Stimulated activated memory B cell treated with anti-CD40 and anti-IgM and Interleukin-4, amounts not matched to agents 10 μg/mL and 1 μg/mL and 100 μg/mL, for 72 hours (primary cell): Measurements from ENCODE around the gene POLR2E.

Source experiments
- ATAC-seq: fragments of 150-1000 bp; cut with Tn5 transposase; 2 replicates; pipeline ENCODE4 v1.10.0; 2021
- H3K27ac Mint-ChIP-seq: one replicate; pipeline ENCODE4 v1.8.0; 2022; ENCODE audit warnings: mild to moderate bottlenecking, mixed read lengths
- H3K27me3 Mint-ChIP-seq: one replicate; pipeline ENCODE4 v1.8.0; 2022; ENCODE audit warnings: mixed read lengths
- H3K36me3 Mint-ChIP-seq: one replicate; pipeline ENCODE4 v1.8.0; 2022; ENCODE audit warnings: mixed read lengths
- H3K4me1 Mint-ChIP-seq: one replicate; pipeline ENCODE4 v1.8.0; 2022; ENCODE audit warnings: mixed read lengths
- H3K4me3 Mint-ChIP-seq: one replicate; pipeline ENCODE4 v1.8.0; 2022; ENCODE audit warnings: mild to moderate bottlenecking, moderate library complexity, mixed read lengths
- H3K9me3 Mint-ChIP-seq: one replicate; pipeline ENCODE4 v1.8.0; 2022; ENCODE audit warnings: mixed read lengths

Gene POLR2E

GRCh38 chr19:1094978-1095701 lies at the start of gene POLR2E:
Gene POLR2E (minus strand): TSS chr19:1095375. CDS start chr19:1095315, 60 bp downstream.
- H3K4me1 Mint-ChIP-seq, result peaks cover 70% of the 10 kb centered on the region

GRCh38 chr19:1144741-1145140 lies 49.6 kb upstream of the POLR2E start:
- Mint-ChIP-seq H3K36me3 (peaks cover 54% of the 10 kb centered on the region), H3K4me3 (no peak overlapping the region), H3K27me3 (no peaks in the 10 kb centered on the region), H3K4me1 (peaks cover 8% of the 10 kb centered on the region), H3K9me3 (peaks cover 5% of the 10 kb centered on the region), H3K27ac (peak overlapping the region; percentile 7)
- no peak for ATAC-seq

More at GRCh38 chr19:1094978-1095701, at the start of gene POLR2E:
- Mint-ChIP-seq H3K27me3 (no peaks in the 10 kb centered on the region), H3K9me3 (peaks cover 2% of the 10 kb centered on the region), H3K4me3 (peak within 1 kb of the TSS; percentile 91), H3K36me3 (peaks cover 18% of the 10 kb centered on the region), H3K27ac (peak within 1 kb of the TSS; percentile 87)
- ATAC-seq, result peak; percentile 97

- H3K27ac Mint-ChIP-seq, result no peak overlapping the region
- H3K9me3 Mint-ChIP-seq, result peaks cover 5% of the 10 kb centered on the region
- no peaks in the 10 kb centered on the region for H3K27me3 Mint-ChIP-seq
- no peak overlapping the region for H3K4me3 Mint-ChIP-seq
- ATAC-seq, result no peak
- H3K36me3 Mint-ChIP-seq, result peaks cover 54% of the 10 kb centered on the region
- peaks cover 8% of the 10 kb centered on the region for H3K4me1 Mint-ChIP-seq
These were observed 48.7 kb upstream of the POLR2E start for GRCh38 chr19:1143828-1144399.

- Mint-ChIP-seq H3K36me3 (peaks cover 56% of the 10 kb centered on the region), H3K4me1 (peaks cover 9% of the 10 kb centered on the region), H3K27ac (no peak overlapping the region), H3K9me3 (peaks cover 5% of the 10 kb centered on the region), H3K27me3 (no peaks in the 10 kb centered on the region), H3K4me3 (no peak overlapping the region)
- ATAC-seq, result peak; percentile 46
These were observed 46.8 kb upstream of the POLR2E start for GRCh38 chr19:1141944-1142343.

GRCh38 chr19:1140272-1141027 lies 45.3 kb upstream of the POLR2E start:
- Mint-ChIP-seq H3K36me3 (peaks cover 49% of the 10 kb centered on the region), H3K9me3 (peaks cover 5% of the 10 kb centered on the region), H3K4me3 (no peak overlapping the region), H3K27ac (no peak overlapping the region), H3K4me1 (peaks cover 21% of the 10 kb centered on the region), H3K27me3 (no peaks in the 10 kb centered on the region)
- ATAC-seq, result no peak

GRCh38 chr19:1139126-1139525 lies 44.0 kb upstream of the POLR2E start:
- Mint-ChIP-seq H3K9me3 (peaks cover 5% of the 10 kb centered on the region), H3K4me3 (no peak overlapping the region), H3K36me3 (peaks cover 37% of the 10 kb centered on the region), H3K27ac (no peak overlapping the region), H3K27me3 (no peaks in the 10 kb centered on the region), H3K4me1 (peaks cover 18% of the 10 kb centered on the region)
- no peak for ATAC-seq

GRCh38 chr19:1138121-1138520 lies 42.9 kb upstream of the POLR2E start:
- peaks cover 28% of the 10 kb centered on the region for H3K4me1 Mint-ChIP-seq
- no peak overlapping the region for H3K27ac Mint-ChIP-seq
- H3K36me3 Mint-ChIP-seq, result peaks cover 27% of the 10 kb centered on the region
- H3K27me3 Mint-ChIP-seq, result no peaks in the 10 kb centered on the region
- ATAC-seq, result no peak
- no peak overlapping the region for H3K4me3 Mint-ChIP-seq
- H3K9me3 Mint-ChIP-seq, result peaks cover 5% of the 10 kb centered on the region

GRCh38 chr19:1136621-1137317 lies 41.6 kb upstream of the POLR2E start:
- Mint-ChIP-seq H3K36me3 (peaks cover 17% of the 10 kb centered on the region), H3K9me3 (peaks cover under 1% of the 10 kb centered on the region), H3K27ac (peak overlapping the region; percentile 64), H3K27me3 (no peaks in the 10 kb centered on the region), H3K4me1 (peaks cover 34% of the 10 kb centered on the region), H3K4me3 (no peak overlapping the region)
- ATAC-seq, result no peak

GRCh38 chr19:1136201-1136600 lies 41.0 kb upstream of the POLR2E start:
- no peaks in the 10 kb centered on the region for H3K9me3 Mint-ChIP-seq
- peak overlapping the region; percentile 64 for H3K27ac Mint-ChIP-seq
- no peak for ATAC-seq
- peaks cover 37% of the 10 kb centered on the region for H3K4me1 Mint-ChIP-seq
- no peaks in the 10 kb centered on the region for H3K27me3 Mint-ChIP-seq
- no peak overlapping the region for H3K4me3 Mint-ChIP-seq
- H3K36me3 Mint-ChIP-seq, result peaks cover 15% of the 10 kb centered on the region

- no peaks in the 10 kb centered on the region for H3K27me3 Mint-ChIP-seq
- peaks cover 45% of the 10 kb centered on the region for H3K4me1 Mint-ChIP-seq
- ATAC-seq, result no peak
- H3K27ac Mint-ChIP-seq, result no peak overlapping the region
- no peak overlapping the region for H3K4me3 Mint-ChIP-seq
- H3K36me3 Mint-ChIP-seq, result peaks cover 15% of the 10 kb centered on the region
- H3K9me3 Mint-ChIP-seq, result no peaks in the 10 kb centered on the region
These were observed 40.3 kb upstream of the POLR2E start for GRCh38 chr19:1135454-1135853.

GRCh38 chr19:1134431-1134830 lies 39.3 kb upstream of the POLR2E start:
- Mint-ChIP-seq H3K9me3 (no peaks in the 10 kb centered on the region), H3K4me1 (peaks cover 55% of the 10 kb centered on the region), H3K4me3 (no peak overlapping the region), H3K27me3 (no peaks in the 10 kb centered on the region), H3K27ac (no peak overlapping the region), H3K36me3 (peaks cover 7% of the 10 kb centered on the region)
- ATAC-seq, result no peak

GRCh38 chr19:1133471-1133929 lies 38.3 kb upstream of the POLR2E start:
- peak; percentile 85 for ATAC-seq
- peak overlapping the region; percentile 78 for H3K27ac Mint-ChIP-seq
- H3K9me3 Mint-ChIP-seq, result no peaks in the 10 kb centered on the region
- no peaks in the 10 kb centered on the region for H3K27me3 Mint-ChIP-seq
- no peaks in the 10 kb centered on the region for H3K36me3 Mint-ChIP-seq
- H3K4me1 Mint-ChIP-seq, result peaks cover 57% of the 10 kb centered on the region
- H3K4me3 Mint-ChIP-seq, result peak overlapping the region; percentile 87

- H3K4me3 Mint-ChIP-seq, result peak overlapping the region; percentile 87
- H3K4me1 Mint-ChIP-seq, result peaks cover 57% of the 10 kb centered on the region
These were observed 37.6 kb upstream of the POLR2E start for GRCh38 chr19:1132552-1133383.

More at GRCh38 chr19:1132552-1133383, 37.6 kb upstream of the POLR2E start:
- peak; percentile 28 for ATAC-seq
- peaks cover under 1% of the 10 kb centered on the region for H3K36me3 Mint-ChIP-seq
- H3K27me3 Mint-ChIP-seq, result no peaks in the 10 kb centered on the region
- no peaks in the 10 kb centered on the region for H3K9me3 Mint-ChIP-seq
- H3K27ac Mint-ChIP-seq, result peak overlapping the region; percentile 78
